Fibroblast of skin of right quadriceps (primary cell): ENCODE data around the gene HES2.
"Not testable (repeated sequence)": the region's sequence is repeated elsewhere in the genome, so short reads cannot be mapped to it uniquely, and the experiment has no call there.

Source experiments
- DNase-seq: peaks from one replicate; pipeline ENCODE4 v3.0.0-alpha.2; 2013

HES2 gene

GRCh38 chr1:6419804-6420453 lies at the start of gene HES2:
HES2 (minus strand) TSS chr1:6419919; CDS start chr1:6419820, 99 bp downstream.
- DNase-seq: no peak

GRCh38 chr1:6468729-6469461 lies 49.2 kb upstream of the HES2 start:
- DNase-seq: no peak

- no peak for DNase-seq
These were observed 48.3 kb upstream of the HES2 start for GRCh38 chr1:6467744-6468688.

- DNase-seq: no peak
These were observed 47.5 kb upstream of the HES2 start for GRCh38 chr1:6467224-6467623.

DNA sequence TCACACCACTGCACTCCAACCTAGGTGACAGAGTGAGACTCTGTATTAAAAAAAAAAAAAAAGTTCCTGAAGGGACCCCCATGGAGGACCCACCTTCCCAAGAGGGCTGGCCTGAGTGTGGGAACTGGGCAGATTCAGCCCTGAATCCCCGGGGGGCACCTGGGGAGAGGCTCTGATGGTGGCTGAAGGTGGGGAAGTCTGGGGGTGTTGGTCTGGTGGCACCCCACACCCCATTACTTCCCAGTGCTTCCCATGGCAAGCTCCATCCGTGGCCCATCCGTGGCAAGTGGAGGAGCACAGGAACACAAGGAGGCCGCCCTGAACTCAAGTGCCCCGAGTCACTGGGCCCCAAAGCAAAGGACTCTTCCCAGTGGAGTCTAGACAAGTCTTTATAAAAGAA lies 47.0 kb upstream of the HES2 start:
- no peak for DNase-seq

- no peak for DNase-seq
These were observed 46.3 kb upstream of the HES2 start, which contains the start of gene TNFRSF25 for GRCh38 chr1:6466023-6466422. TNFRSF25 (minus strand) TSS chr1:6466173; CDS start chr1:6466107, 66 bp downstream.

- no peak for DNase-seq
These were observed 45.8 kb upstream of the HES2 start for GRCh38 chr1:6465461-6466005.

- DNase-seq: no peak
These were observed 45.2 kb upstream of the HES2 start for GRCh38 chr1:6464915-6465314.

- DNase-seq: no peak
These were observed 44.8 kb upstream of the HES2 start for GRCh38 chr1:6464514-6464836.

- no peak for DNase-seq
These were observed 43.3 kb upstream of the HES2 start for GRCh38 chr1:6463120-6463412.

DNA sequence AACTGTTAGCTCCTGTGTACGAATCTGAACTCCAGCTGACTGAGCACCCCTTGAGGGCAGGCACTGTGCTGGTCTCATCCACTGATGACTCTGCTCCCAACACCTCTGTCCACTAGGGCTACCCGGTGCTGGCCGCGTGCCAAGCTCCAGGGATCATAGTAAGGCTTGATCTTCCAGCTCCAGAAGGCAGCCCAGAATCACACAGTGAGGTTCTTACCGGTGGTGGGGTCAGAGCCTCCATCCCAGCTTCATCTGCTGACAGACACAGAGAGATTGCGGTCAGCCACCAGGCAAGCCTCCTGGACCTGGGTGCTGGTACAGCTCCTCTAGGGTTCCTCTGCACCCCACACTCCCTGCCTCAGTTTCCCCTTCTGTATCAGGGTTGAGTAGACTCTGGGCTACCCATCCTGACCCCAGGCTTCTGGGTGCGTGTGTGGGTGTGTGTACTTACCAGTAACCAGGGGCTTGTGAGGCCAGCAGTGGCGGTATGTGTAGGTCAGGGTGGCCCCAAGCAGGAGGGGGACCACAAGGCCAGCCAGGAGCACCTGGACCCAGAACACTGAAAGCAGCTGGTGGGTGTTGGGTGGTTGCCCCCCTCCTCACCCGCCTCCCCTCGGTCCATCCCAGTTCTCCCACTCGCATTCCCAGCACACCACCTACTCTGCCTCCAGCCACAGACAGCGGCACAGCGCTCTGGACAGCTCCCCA lies 42.8 kb upstream of the HES2 start:
- no peak for DNase-seq

GRCh38 chr1:6461538-6462411 lies 42.1 kb upstream of the HES2 start:
- no peak for DNase-seq

DNA sequence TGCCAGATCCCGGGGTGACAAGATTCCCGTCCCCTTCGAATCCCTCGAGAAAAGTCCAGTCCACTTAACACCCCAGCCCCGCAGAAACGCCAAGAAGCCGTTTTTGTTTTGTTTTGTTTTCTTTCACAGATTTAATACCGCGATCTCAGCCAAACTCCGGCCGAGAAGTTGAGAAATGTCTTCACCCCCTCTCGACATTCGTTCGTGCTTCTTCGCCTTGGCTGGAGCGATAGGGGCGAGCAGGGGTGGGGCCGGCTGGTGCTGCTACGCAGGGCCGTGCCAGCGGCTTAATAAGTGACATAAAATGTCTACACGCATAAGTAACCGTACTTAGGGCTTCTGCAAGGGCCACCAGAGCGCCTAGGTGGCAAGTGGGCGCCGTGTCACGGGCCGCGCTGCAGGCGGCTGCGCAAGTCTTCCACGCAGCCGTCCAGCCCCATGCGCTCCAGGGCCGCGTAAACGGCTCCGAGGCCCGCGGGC lies 41.4 kb upstream of the HES2 start:
- no peak for DNase-seq

DNA sequence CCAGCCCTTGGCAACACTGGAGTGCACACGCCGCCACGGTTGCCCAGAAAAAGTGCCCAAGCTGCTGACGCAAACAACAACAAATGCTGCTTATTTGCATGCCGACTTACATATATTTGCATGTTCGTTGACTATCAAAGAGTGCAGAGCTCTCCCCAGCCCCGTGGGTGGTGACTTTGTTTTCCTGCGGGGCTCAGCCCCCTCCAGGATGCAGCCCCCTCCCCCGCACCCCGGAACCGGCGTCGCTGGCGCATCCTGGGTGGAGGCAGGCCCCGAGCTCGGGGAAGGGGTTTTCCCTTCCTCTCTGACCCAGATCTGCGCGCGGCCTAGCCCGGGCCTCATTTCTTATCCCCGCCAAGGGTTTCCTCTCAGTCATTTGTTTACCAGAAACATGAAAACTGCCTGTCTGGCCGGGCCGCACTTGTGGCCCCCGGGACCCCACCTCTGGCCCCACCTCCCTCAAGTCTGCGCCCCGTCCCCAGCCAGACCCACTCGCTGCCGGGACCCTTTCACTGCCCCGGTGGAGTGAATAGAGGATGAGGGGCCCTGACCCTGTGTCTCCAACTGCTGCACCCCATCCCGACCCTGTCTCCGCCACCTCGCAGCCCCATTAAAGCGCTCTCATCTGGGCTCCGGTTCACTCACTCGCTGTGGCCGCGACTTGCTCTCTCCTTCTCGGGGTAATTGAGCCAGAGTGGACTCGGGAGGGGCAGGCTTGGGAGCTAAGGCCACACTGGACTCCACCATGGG lies 40.8 kb upstream of the HES2 start:
- no peak for DNase-seq

GRCh38 chr1:6459850-6460265 lies 40.1 kb upstream of the HES2 start:
- DNase-seq: no peak

GRCh38 chr1:6456800-6457466 lies 37.2 kb upstream of the HES2 start:
- no peak for DNase-seq

GRCh38 chr1:6455752-6456520 lies 36.2 kb upstream of the HES2 start:
- not testable (repeated sequence) for DNase-seq

- no peak for DNase-seq
These were observed 35.4 kb upstream of the HES2 start for GRCh38 chr1:6454856-6455751.
